ENCODE measurements around the gene WNK2.

WNK2 gene

GRCh38 chr9:93297659-93298497, 113.9 kb downstream of the WNK2 start:
- peak; percentile 52 for DNase-seq

- DNase-seq: peak; percentile 42
These were observed 114.8 kb downstream of the WNK2 start for GRCh38 chr9:93298498-93299417.

GRCh38 chr9:93299418-93300174, 115.7 kb downstream of the WNK2 start:
- DNase-seq: no peak

- no peak for DNase-seq
These were observed 116.2 kb downstream of the WNK2 start for GRCh38 chr9:93300175-93300572.

- no peak for DNase-seq
These were observed 116.7 kb downstream of the WNK2 start for GRCh38 chr9:93300585-93301081.

- no peak for DNase-seq
These were observed 117.4 kb downstream of the WNK2 start for GRCh38 chr9:93301291-93301811.

GRCh38 chr9:93301911-93302541, 118.1 kb downstream of the WNK2 start:
- DNase-seq: no peak

GRCh38 chr9:93302586-93303257, 118.8 kb downstream of the WNK2 start:
- DNase-seq: peak; percentile 36

GRCh38 chr9:93303258-93303771, 119.4 kb downstream of the WNK2 start:
- DNase-seq: no peak

GRCh38 chr9:93303806-93304573, 120.1 kb downstream of the WNK2 start:
- no peak for DNase-seq

- DNase-seq: no peak
These were observed 120.9 kb downstream of the WNK2 start for GRCh38 chr9:93304574-93305496.

GRCh38 chr9:93305497-93306020, 121.6 kb downstream of the WNK2 start:
- DNase-seq: no peak

GRCh38 chr9:93306081-93306480, 122.1 kb downstream of the WNK2 start:
- no peak for DNase-seq

GRCh38 chr9:93306579-93307091, 122.7 kb downstream of the WNK2 start:
- DNase-seq: no peak

- no peak for DNase-seq
These were observed 123.7 kb downstream of the WNK2 start for GRCh38 chr9:93307468-93308157.

- DNase-seq: no peak
These were observed 124.2 kb downstream of the WNK2 start for GRCh38 chr9:93308158-93308602.

GRCh38 chr9:93308676-93309075, 124.7 kb downstream of the WNK2 start:
- no peak for DNase-seq

GRCh38 chr9:93309889-93310425, 126.0 kb downstream of the WNK2 start:
- DNase-seq: no peak
